Measurements from ENCODE around the gene TMEM117. TPM values are rescaled to one million over a fixed set of nuclear protein-coding genes. Genes with fewer than 3 reads are reported as not detected.

The TMEM117 gene
- polyA plus RNA-seq, 1 donor (not counting 4 experiments of a cell fraction or from before 2014, with no cell fraction given) = 8.5 TPM

GRCh38 chr12:44317651-44318126 lies 481.8 kb downstream of the TMEM117 start:
- no peaks in the 10 kb centered on the region for H3K9me3 ChIP-seq (ENCODE audit: control insufficient read depth, low read depth, low read length)
- H3K9me1 ChIP-seq (ENCODE audit: control insufficient read depth, extremely low read depth, insufficient read depth, low read length) = no peaks in the 10 kb centered on the region
- H3K4me1 ChIP-seq (ENCODE audit: control insufficient read depth, extremely low read depth, insufficient read depth, low read length) = peaks cover 3% of the 10 kb centered on the region
- no peak overlapping the region for H2AFZ ChIP-seq (ENCODE audit: control insufficient read depth, low read length)
- no peak overlapping the region for H3K27ac ChIP-seq (ENCODE audit: control insufficient read depth, insufficient read depth, low read length)
- no peak overlapping the region for H3K9ac ChIP-seq (ENCODE audit: control insufficient read depth, extremely low read depth, insufficient read depth, low read length)
- no peaks in the 10 kb centered on the region for H3K27me3 ChIP-seq (ENCODE audit: control insufficient read depth, extremely low read depth, insufficient read depth, low read length)
- TF ChIP-seq CTCF (optimal IDR thresholded peaks at IDR 0.05 in 1 of 3, IDR thresholded peaks at IDR 0.05 in 1 of 3, conservative IDR thresholded peaks at IDR 0.05 in 1 of 3; ENCODE audit: extremely low read depth in 1 of 3, insufficient read depth in 2 of 3, low read length in 3 of 3) (peak; percentile 48 to 64 (median 56)), EZH2 (IDR thresholded peaks at IDR 0.05; ENCODE audit: low read length) (no peak)
- no peaks in the 10 kb centered on the region for H4K20me1 ChIP-seq (ENCODE audit: control insufficient read depth, extremely low read depth, insufficient read depth, low read length)
- no peaks in the 10 kb centered on the region for H3K79me2 ChIP-seq (ENCODE audit: control insufficient read depth, insufficient read depth, low read length)
- DNase-seq (ENCODE audit: low read depth, low spot score) = no peak
- H3K4me3 ChIP-seq (ENCODE audit: control insufficient read depth in 2 of 3, extremely low read depth in 1 of 3, insufficient read depth in 2 of 3, low read depth in 1 of 3, low read length in 3 of 3) = no peak overlapping the region
- H3K36me3 ChIP-seq (ENCODE audit: control insufficient read depth in 2 of 2, extremely low read depth in 1 of 2, insufficient read depth in 2 of 2, low read length in 2 of 2) = no peaks in the 10 kb centered on the region
- dilution Hi-C loops (cut with MboI; ENCODE audit: extremely low pct_ligation_motif_present, low sequenced_read_pairs) = no loop called here
- no peak overlapping the region for H3K4me2 ChIP-seq (ENCODE audit: control insufficient read depth, extremely low read depth, insufficient read depth, low read depth, low read length)
- peak; percentile 81 for FAIRE-seq

GRCh38 chr12:44331269-44331668 lies 495.4 kb downstream of the TMEM117 start:
- DNase-seq (ENCODE audit: low read depth, low spot score) = no peak
- Histone ChIP-seq H3K79me2 (ENCODE audit: control insufficient read depth, insufficient read depth, low read length) (no peaks in the 10 kb centered on the region), H3K27ac (ENCODE audit: control insufficient read depth, insufficient read depth, low read length) (no peak overlapping the region), H3K4me3 (ENCODE audit: control insufficient read depth in 2 of 3, extremely low read depth in 1 of 3, insufficient read depth in 2 of 3, low read depth in 1 of 3, low read length in 3 of 3) (no peak overlapping the region), H3K9ac (ENCODE audit: control insufficient read depth, extremely low read depth, insufficient read depth, low read length) (no peak overlapping the region), H3K9me1 (ENCODE audit: control insufficient read depth, extremely low read depth, insufficient read depth, low read length) (no peaks in the 10 kb centered on the region), H3K9me3 (ENCODE audit: control insufficient read depth, low read depth, low read length) (peaks cover 4% of the 10 kb centered on the region), H2AFZ (ENCODE audit: control insufficient read depth, low read length) (no peak overlapping the region), H3K36me3 (ENCODE audit: control insufficient read depth in 2 of 2, extremely low read depth in 1 of 2, insufficient read depth in 2 of 2, low read length in 2 of 2) (no peaks in the 10 kb centered on the region), H3K27me3 (ENCODE audit: control insufficient read depth, extremely low read depth, insufficient read depth, low read length) (no peaks in the 10 kb centered on the region), H3K4me1 (ENCODE audit: control insufficient read depth, extremely low read depth, insufficient read depth, low read length) (no peaks in the 10 kb centered on the region), H4K20me1 (ENCODE audit: control insufficient read depth, extremely low read depth, insufficient read depth, low read length) (no peaks in the 10 kb centered on the region), H3K4me2 (ENCODE audit: control insufficient read depth, extremely low read depth, insufficient read depth, low read depth, low read length) (no peak overlapping the region)
- dilution Hi-C loops (cut with MboI; ENCODE audit: extremely low pct_ligation_motif_present, low sequenced_read_pairs) = no loop called here
- FAIRE-seq = no peak
- TF ChIP-seq EZH2 (IDR thresholded peaks at IDR 0.05; ENCODE audit: low read length) = no peak
- TF ChIP-seq CTCF (optimal IDR thresholded peaks at IDR 0.05 in 1 of 3, IDR thresholded peaks at IDR 0.05 in 1 of 3, conservative IDR thresholded peaks at IDR 0.05 in 1 of 3; ENCODE audit: extremely low read depth in 1 of 3, insufficient read depth in 2 of 3, low read length in 3 of 3) = no peak

Data from keratinocyte (primary cell).